GM21390 (cell line): ENCODE results near the gene TMEM219.

Experiments used
- ATAC-seq: cut with Tn5 transposase; IDR thresholded peaks from one replicate; pipeline ENCODE4 v1.9.1; 2021; ENCODE audit not compliant: unreplicated experiment

TMEM219 gene

DNA sequence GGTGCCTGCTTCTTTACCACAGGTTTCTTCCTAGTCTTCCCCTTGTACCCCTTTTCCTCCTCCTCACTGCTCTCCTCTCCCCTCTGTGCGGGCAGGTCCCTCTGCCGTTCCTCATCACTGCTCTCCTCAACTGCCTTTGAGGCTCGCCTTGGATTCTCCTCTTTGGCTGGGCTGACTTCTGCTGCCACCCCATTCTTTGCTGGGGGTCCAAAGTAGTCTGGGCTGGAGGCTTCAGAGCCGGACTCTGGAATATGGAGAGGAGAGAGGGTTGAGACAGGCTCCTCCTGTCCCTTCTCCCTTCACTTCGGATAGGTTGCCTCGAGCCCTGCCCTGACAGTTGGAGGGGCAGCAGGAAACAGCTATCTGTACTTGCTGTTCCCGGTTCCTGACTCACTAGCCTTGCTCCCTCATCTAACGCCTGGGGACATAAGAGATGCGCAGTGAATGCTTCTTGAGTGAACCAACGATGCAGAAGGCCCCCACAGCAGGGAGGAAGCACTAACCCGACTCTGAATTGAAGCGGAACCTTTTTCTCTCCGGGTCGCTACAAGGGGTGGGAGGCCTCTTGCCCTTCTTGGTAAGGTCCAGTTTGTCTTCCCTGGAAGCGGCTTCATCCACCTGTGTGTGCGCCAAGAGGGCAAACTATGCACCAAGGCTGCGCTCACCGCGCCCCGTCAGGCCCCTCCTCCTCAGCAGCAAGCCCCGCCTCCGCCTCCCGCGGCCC, 32.9 kb downstream of the TMEM219 start:
- peak; percentile 38 for ATAC-seq

DNA sequence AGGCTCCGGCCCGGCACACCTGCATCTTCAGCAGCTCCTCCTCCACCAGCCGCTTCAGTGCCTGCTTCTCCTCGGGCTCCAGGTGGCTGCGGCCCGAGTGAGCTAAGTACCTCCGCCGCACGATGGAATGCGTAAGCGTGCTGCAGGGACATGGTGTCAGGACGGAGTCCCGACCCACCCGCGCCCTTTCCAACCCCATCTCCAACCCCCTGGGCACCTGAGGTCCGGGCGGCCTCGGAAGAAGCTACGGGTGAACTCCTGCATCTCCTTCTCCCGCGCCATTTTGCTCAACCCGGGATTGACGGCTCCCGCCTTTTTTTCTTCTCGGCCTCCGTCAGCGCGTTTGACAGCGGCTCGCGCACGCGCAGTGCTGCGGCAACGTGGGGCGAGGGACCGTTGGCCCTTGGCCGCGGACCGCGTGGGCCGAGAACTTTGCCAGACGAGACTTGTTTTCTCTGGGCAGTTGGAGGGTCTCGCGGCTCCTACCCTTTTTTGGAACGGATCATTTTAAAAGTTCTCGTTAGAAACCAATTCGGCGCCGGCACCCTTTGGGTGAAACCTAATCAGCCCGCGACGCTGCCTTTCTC, 33.5 kb downstream of the TMEM219 start, which contains the start of gene HIRIP3:
Gene HIRIP3, minus strand, starts transcription at position 294 of the 587 bp plus-strand sequence. Its CDS starts 12 bp downstream, at position 282.
- ATAC-seq = peak; percentile 40

DNA sequence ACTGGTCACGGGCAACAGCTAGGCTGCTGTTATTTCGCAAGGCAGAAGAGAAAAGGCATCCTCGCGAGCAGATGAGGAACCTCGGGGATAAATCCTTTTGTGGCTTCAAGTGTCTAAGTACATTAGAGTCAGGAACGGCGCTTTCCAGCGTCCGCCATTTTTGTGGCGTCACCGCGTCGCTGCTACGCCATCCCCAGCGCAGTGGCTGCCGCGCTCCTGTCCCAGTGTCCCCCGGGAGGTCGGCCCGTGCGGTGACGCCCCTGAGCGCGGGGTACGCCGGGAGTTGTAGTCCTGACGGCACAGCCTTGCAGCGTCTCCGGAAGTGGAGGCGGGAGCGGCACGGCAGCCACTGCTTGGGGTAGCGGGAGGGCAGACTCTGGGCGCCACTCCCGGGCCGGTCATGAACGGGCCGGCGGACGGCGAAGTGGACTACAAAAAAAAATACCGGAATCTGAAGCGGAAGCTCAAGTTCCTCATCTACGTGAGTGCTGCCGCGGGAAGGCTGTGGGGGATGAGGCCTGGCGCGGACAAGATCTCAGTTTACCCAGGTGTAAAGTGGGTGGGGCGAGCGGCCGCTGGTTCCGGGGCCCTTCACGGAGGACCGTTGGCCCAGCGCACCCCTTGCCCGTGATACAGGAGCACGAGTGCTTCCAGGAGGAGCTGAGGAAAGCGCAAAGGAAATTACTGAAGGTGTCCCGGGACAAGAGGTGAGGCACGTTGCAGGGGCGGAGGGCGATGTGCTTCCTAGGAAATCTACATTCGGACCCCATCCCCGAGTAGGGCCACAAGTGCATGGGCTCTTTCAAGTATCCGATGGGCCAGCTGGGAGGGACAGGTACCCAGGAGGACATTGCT, 34.3 kb downstream of the TMEM219 start, which contains the start of gene INO80E:
Gene INO80E, plus strand, starts transcription at position 331 of the 855 bp plus-strand sequence. Its CDS starts 70 bp downstream, at position 401.
- peak; percentile 81 for ATAC-seq

DNA sequence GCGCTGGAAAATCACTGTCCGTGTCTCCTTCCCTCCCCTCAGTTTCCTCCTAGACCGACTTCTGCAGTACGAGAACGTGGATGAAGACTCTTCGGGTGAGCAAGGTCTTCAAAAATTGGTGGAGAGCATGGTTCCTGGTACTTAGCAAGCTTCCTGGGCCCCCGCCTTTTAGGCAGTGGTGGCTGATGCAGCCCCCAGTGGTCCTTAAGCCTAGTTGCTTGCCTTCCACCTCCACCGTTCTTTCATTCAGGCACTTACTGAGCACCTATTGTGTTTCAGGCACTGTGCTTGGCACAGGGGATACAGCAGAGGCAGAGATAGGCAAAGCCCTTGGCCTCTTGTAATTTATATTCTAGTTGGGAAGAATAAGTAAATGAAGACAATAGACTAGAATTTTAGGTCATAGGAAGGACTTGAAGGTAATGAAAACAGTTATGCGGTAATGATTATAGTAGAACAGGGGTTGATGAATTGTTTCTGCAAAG, 34.9 kb downstream of the TMEM219 start:
- ATAC-seq = no peak

DNA sequence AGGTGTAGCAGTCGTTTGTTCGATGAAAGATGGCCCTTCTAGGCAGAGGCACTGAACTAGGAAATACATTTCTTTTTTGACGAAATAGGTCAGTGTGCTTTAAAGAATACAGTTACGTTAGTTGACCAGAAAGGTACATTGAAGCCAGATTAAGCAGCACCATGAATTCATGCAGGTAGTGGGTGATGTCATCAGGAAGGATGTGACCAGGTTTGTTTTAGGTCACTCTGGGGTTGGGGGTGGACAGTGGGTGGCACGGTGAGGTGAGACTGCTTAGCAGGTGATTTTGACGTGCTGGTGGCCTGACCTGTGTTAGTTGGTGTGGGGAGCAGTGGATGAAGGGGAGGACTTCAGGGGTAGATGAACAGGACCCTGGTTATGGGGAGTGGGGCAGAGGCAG, 37.7 kb downstream of the TMEM219 start:
- ATAC-seq = no peak

DNA sequence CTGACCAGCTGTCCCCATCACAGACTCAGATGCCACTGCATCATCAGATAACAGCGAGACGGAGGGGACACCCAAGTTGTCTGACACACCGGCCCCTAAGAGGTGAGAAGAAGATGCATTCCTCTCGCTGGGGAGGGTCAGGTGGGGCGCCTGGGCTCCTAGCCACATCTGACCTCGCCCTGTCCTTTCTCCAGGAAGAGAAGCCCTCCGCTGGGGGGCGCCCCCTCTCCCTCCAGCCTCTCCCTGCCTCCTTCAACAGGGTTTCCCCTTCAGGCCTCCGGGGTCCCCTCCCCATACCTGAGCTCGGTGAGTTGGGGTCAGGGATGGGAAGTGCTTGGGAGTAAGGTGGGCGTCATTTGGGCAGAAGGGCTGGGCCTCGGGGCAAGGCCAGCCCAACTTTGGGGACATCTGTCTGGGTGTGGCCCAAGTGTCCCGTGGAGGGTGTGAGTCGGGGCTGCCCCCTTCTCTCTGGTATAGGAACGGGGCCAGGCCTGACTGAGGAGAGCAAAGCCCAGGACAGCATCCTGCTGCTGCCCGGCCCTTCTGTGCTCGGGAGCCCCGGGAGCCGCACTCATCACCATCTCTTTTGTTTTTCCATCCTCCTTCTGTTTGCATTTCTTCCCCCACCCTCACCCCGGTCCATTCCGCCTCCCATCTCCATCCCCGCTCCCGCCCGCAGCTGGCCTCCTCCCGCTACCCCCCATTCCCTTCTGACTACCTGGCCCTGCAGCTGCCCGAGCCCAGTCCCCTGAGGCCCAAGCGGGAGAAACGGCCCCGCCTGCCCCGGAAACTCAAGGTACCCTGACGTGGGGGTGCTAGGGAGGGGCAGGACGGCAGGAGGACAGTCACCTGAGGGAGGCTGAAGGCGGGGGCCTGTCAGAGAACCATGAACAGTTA, 39.1 kb downstream of the TMEM219 start:
- ATAC-seq = no peak

DNA sequence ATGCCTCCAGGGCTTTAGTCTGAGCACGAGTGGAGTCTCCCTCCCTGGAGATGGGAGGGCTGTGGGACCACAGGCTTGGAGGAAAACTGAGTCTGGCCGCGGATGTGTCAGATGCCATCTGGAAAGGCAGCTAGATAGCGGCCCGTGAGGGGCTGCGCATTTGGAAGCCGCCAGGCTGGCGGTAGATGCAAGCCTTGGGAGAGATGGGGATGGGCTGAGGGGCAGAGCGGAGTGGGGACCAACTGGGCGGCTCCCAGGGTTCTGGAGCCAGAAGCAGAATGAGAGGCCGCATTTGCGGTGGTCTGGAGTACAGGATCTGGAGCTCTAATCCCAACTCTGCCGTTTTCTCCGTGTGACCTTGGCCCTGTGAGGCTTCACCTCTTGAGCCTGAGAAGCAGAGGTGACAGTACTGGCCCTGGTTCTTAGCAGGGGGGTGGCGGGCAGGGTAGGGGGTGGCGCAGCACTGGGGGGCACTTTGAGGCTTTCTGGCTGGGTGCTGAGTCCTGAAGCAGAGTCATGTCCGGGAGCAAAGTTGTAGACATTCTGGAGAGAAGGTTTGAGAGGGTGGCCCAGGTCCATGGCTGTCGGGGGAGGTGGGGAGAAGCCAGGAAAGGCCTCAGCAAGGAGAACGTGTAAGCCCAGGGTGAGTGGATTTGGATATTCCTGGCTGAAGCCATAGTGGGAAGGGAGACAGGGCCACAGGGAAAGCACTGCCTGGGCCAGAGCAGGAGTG, 40.9 kb downstream of the TMEM219 start:
- ATAC-seq = no peak

DNA sequence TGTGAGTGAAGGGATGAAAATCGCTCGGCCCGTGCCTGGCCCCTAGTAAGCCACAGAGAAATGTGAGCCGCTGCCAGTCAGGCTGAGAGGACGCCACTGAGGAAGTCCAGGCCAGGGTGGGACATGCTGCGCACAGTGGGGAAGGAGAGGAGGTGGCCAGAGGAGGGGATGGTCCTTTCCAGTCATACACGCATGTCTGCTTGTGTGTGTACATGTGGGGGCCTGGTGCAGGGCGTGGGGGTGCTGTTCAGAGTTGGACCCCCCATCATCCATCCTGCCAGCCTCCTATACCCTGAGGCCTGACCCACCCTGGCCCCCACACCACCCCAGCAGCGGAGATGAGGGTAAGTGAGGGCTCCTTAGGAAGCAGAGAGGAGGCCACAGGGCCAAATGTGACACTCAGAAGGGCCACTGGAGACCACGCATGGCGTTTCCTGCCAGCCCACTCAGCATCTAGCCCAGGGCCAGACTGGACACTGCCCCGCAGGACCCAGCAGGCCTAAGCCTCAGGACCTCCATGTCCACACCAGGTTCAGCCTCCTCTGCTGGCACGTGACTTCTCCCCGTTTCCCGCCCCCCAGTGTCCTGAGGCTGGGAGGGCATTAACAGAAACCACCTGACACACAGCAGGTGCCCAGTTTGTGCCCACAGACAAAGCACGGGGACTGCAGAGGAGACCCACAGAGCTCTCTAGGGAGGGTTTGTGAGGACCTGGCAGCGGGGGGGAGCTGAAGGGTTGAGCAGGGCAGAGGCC, 42.0 kb downstream of the TMEM219 start:
- ATAC-seq = no peak

DNA sequence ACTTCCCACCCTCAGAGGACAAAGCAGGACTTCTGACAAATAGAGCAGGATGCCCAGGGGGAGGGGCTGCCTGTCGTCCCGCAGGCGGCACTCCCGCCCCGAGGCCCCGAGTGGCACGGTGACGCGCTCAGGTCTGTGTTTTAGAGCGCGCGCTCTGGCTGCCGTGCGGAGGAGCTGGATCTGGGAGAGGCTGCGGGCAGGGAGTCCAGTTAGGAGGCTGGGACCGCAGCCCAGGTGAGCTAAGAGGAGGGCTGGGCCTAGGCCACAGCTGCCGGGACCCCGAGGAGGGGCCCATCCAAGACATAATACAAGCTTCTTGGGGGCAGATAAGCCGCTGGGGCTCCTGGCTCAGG, 42.5 kb downstream of the TMEM219 start:
- ATAC-seq = no peak

DNA sequence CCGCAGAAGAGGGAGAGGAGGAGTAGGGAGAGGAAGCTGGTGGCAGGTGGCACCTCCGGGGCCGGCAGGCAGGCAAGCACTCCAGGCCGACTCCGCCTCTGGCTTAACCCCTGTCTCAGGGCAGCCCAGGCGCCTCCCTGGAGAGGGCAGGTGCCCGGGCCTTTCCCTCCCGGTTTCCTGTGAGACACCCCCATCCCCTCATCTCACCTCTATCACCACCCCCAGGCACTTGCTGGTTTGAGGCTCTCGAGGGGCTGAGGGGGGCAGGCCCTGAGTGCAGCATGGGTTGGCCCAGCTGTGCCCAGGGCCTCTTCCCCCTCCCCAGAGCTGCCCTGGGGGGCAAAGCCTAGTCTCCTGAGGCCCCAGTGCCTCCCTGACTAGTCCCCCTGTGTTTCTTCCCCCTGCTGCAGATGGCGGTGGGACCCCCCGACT, 42.9 kb downstream of the TMEM219 start:
- ATAC-seq = no peak

DNA sequence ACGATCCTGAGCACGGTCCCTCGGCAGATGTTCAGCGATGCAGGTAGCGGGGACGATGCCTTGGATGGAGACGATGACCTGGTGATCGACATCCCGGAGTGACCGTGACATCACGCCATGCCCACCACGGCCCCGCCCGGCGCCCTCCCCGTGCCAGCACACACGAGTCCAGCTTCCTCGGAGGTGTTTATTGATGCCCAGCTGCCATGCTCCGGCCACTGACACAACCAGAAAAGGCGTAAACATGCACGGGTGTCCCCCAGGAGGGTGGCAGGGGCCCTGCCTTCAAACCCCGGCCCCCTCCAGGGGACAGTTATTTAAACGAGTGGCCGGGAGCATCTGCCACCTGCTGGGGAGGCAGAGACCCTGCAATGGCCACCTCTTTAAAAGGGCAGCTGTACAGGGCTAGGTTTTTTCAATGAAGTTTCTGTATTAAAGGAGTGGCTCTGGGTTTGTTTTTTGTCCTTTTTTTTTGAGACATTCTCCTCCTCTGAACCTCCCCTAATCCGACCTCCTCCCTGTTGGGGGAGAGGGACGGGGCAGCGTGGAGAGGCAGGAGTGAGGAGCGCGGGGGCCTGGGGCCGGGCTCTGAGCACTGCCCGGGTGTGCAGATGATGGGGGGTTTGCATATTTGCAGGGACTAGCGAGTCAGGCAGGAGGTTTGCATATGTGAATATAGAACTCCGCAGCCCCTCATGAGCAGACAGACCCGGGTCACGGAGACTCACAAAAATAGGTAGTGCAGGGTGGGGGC, 43.6 kb downstream of the TMEM219 start:
- no peak for ATAC-seq

DNA sequence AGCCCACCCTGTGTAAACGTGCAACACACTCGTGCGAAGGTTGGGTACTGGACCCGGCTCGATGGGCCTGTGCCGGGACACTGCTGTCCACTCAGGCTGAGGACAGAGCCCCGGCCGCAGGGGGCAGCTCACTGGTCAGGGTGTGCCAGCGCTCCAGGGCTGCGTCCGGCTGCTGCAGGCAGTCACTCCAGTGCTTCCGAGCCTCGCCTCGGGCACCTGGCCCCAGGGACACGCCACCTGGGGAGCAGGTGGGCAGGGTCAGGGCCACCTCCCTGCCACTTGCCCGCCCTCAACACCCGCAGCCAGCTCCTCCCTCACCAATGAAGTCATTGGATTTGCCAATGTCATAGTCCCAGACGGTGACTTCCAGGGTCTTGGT, 44.2 kb downstream of the TMEM219 start:
- no peak for ATAC-seq

DNA sequence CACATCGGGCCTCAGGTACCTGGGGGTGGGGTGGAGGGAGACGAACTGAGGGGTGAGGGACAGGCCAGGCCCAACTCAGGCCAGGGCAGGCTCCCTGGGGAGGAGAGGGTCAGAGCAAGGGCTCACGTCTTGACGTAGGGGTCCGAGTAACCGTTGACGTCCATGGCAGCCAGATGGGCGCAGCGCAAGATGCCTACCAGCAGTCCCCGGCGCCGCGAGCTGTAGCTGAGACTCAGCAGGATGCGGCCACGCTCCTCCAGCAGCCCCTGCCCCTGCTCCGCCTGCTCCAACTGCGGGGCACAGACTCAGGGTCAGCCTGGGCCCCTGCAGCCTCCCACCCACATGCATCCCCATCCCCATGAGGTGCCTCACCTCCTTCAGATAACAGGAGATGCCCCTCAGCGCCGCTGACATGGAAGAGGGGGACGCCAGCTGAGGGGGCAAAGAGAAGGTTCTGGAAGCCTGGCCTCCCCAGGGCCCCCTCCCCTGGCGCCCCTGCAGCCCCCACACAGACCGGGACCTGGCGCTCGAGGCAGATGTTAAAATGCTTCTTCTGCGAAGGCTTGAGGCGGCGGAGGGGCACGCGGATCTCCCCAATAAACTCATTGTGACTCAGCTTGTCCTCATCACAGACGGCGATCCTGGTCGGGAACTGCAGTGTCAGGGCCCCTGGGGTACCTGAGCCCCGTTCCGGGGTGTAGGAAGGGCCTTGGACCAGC, 44.9 kb downstream of the TMEM219 start:
- no peak for ATAC-seq

DNA sequence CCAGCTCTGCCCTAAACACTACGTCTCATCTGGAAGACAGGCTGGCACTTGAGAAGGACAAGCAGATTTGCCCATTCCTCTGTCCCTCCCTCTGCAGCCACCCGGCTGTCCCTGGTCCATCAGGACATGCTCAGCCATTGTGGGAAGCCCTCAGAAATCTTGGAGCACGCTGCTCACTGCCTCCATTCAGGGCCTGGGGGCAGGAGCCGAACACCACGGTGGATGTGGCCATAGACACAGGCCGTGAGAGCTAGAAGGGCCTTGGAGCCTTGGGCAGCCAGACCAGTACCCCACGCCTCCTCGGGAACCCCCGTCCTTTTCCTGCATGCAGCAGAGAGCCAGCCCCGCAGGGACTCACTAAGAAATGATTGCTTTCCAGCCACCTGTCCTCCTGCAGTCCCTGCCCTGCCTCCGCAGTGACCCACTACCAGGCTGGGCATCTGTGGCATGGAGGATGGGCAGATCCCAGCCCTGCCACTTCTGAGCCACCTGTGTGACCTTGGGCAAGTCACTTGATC, 45.6 kb downstream of the TMEM219 start:
- no peak for ATAC-seq

DNA sequence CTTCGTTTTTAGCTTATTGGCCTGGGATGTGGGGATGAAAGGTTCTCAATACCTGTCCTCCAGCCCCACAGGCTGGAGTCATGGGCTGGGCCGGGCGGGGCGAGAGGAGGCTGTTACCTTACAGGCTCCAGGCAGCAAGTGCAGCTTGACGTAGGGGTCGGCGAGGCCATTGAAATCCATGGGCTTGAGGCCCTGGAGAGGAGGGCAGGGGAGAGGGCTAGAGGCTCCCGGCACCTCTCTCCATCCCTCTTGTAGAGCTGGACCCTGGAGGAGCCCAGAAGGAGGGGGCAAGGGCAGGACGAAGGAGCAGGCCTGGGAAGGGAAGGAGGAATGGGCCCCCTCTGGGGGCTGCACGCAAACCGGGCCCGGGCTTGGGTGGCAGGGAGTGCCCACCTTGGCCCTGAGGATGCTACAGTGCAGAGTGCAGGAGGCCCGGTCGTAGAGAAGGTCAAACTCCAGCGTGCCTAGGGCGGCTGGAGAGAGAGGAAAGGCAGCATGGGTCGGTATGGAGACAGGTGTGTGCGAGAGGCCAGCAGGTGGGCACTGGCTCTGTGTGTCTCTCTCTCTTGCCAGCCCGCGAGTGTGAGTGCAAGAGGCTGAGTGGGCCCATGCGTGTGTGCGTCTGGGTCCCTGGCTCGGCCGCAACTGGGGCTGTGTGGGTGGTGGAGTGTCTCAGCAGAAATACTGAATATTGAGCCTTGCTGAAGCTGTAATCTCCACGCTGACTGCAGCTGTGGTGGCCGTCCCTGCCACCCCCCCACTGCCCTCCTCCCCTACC, 47.4 kb downstream of the TMEM219 start:
- no peak for ATAC-seq

DNA sequence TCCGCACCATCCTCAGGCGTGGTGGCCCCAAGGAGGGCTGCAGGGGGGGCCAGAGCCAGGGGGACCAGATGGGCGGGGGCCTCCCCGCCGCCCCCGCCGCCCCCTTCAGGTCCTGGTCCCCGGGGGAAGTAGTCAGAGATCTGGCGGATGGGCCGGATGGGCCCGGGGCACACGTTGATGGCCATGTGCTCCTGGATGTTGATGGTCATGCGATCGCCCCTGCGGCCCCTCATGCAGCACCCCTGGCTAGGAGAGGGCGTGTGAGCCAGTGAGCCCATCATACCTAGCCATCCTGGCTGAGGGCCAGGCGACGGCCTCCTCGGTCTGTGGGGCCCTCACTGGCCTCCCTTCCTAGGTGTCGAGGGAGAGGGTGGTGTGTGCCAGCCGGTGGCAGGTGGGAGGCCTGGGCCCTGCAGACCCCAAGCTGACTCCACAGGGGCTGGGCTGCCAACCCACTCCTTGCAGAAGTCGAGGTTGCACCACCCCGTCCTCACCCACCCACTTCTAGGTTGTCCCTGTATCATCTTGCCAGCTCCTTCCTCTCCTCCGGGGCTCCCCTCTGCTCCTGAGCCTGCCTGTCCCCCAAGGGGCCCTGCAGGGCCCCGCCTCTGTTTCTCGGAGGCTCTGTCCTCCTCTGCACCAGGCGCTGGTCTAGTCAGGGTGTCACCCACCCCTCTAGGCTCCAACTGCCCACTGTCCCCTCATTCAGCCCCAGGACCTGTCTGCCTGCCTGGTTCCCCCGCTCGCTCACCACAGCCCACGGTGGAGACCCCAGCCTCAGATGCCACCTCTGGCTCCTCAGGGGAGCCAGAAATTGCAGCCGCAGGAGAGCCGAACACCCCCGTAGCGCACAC, 48.3 kb downstream of the TMEM219 start:
- ATAC-seq = no peak
